Glomerular endothelial cell (primary cell): ENCODE data around the gene CCDC78. TPM values are rescaled to one million over a fixed set of nuclear protein-coding genes. Genes with fewer than 3 reads are reported as not detected.
A peak's percentile ranks its signal among the peaks of the same experiment; 100 is the strongest.

Source experiments
- DNase-seq: peaks from one replicate; pipeline ENCODE4 v3.0.0-alpha.2; 2011; ENCODE audit warnings: low read depth, low spot score; ENCODE audit errors: extremely low read depth
- total RNA-seq: library from RNA; depleted of rRNA; stranded (reverse); fragments of >200 nt; gene quantifications from 2 replicates; pipeline ENCODE4 v1.2.3, GENCODE V29; 2015

CCDC78 gene
- total RNA-seq, 1 donor from 2014 or later = 0.41 TPM

- no peak for DNase-seq
These were observed 12.2 kb downstream of the CCDC78 start for GRCh38 chr16:714079-714478.

- DNase-seq = peak; percentile 48
These were observed 13.4 kb downstream of the CCDC78 start for GRCh38 chr16:712740-713250.

- DNase-seq = no peak
These were observed 14.5 kb downstream of the CCDC78 start for GRCh38 chr16:711548-712320.

GRCh38 chr16:711084-711483 lies 15.2 kb downstream of the CCDC78 start:
- DNase-seq = no peak

GRCh38 chr16:710500-711075 lies 15.7 kb downstream of the CCDC78 start:
- DNase-seq = no peak

- DNase-seq = no peak
These were observed 16.4 kb downstream of the CCDC78 start for GRCh38 chr16:709566-710499.

- no peak for DNase-seq
These were observed 17.3 kb downstream of the CCDC78 start for GRCh38 chr16:708959-709358.

GRCh38 chr16:708019-708418 lies 18.2 kb downstream of the CCDC78 start:
- DNase-seq = no peak

- DNase-seq = no peak
These were observed 19.1 kb downstream of the CCDC78 start for GRCh38 chr16:707062-707538.

GRCh38 chr16:706189-707061 lies 19.8 kb downstream of the CCDC78 start:
- DNase-seq = no peak

GRCh38 chr16:705431-706188 lies 20.6 kb downstream of the CCDC78 start, which contains the start of gene FBXL16:
FBXL16 (minus strand) TSS chr16:705801; CDS start chr16:697405, 8,396 bp downstream.
- no peak for DNase-seq

- DNase-seq = no peak
These were observed 21.5 kb downstream of the CCDC78 start for GRCh38 chr16:704552-705380.

GRCh38 chr16:704047-704446 lies 22.2 kb downstream of the CCDC78 start:
- DNase-seq = no peak

- no peak for DNase-seq
These were observed 22.8 kb downstream of the CCDC78 start for GRCh38 chr16:703406-703805.

GRCh38 chr16:702341-702740 lies 23.9 kb downstream of the CCDC78 start:
- no peak for DNase-seq

GRCh38 chr16:700684-701584 lies 25.3 kb downstream of the CCDC78 start:
- no peak for DNase-seq

- DNase-seq = no peak
These were observed 27.2 kb downstream of the CCDC78 start for GRCh38 chr16:698911-699671.
